Trophoblast cell (in vitro differentiated cells and primary cell): ENCODE data around the gene FGR.

Experiments
- DNase-seq, 2 donors: peaks; one replicate each; pipeline ENCODE4 v3.0.0-alpha.2; 2016
- H2AFZ ChIP-seq: 2 replicates; pipeline ENCODE4 v1.6.1; 2013; ENCODE audit warnings: low read length, moderate library complexity, mild to moderate bottlenecking; ENCODE audit not compliant: insufficient read depth, poor library complexity
- H2AK5ac ChIP-seq: 2 replicates; pipeline ENCODE4 v1.6.1; 2013; ENCODE audit warnings: mild to moderate bottlenecking, low read length
- H2BK120ac ChIP-seq: 2 replicates; pipeline ENCODE4 v1.6.1; 2013; ENCODE audit warnings: low read length, mild to moderate bottlenecking, moderate library complexity; ENCODE audit not compliant: insufficient read depth, poor library complexity
- H2BK12ac ChIP-seq: 2 replicates; pipeline ENCODE4 v1.6.1; 2013; ENCODE audit warnings: mild to moderate bottlenecking, low read length, moderate library complexity
- H2BK5ac ChIP-seq: 2 replicates; pipeline ENCODE4 v1.6.1; 2013; ENCODE audit warnings: low read length, low read depth, moderate library complexity, mild to moderate bottlenecking; ENCODE audit not compliant: poor library complexity
- H3K14ac ChIP-seq: 2 replicates; pipeline ENCODE4 v1.6.1; 2013; ENCODE audit warnings: mild to moderate bottlenecking, low read length
- H3K18ac ChIP-seq: 2 replicates; pipeline ENCODE4 v1.6.1; 2013; ENCODE audit warnings: mild to moderate bottlenecking, low read length
- H3K23ac ChIP-seq: 2 replicates; pipeline ENCODE4 v1.6.1; 2013; ENCODE audit warnings: low read length
- H3K27ac ChIP-seq: 2 replicates; pipeline ENCODE4 v1.5.1; 2013; ENCODE audit warnings: low read depth, mild to moderate bottlenecking, inconsistent platforms, low read length, moderate library complexity
- H3K27me3 ChIP-seq: 2 replicates; pipeline ENCODE4 v1.6.1; 2013; ENCODE audit warnings: inconsistent platforms, mild to moderate bottlenecking, low read length, moderate library complexity; ENCODE audit not compliant: insufficient read depth
- H3K36me3 ChIP-seq, 2 experiments: 1 replicate in 1 of 2; 2 replicates in 1 of 2; pipeline ENCODE4 v1.6.1; 2013; ENCODE audit warnings: low read length in 2 of 2, mild to moderate bottlenecking in 2 of 2, moderate library complexity in 1 of 2; ENCODE audit not compliant: insufficient read depth in 2 of 2, control insufficient read depth in 1 of 2
- H3K4ac ChIP-seq: 2 replicates; pipeline ENCODE4 v1.6.1; 2013; ENCODE audit warnings: low read depth, mild to moderate bottlenecking, low read length, moderate library complexity
- H3K4me1 ChIP-seq, 2 experiments: 1 replicate in 1 of 2; 2 replicates in 1 of 2; pipeline ENCODE4 v1.6.1; 2013; ENCODE audit warnings: low read length in 2 of 2, mild to moderate bottlenecking in 2 of 2, moderate library complexity in 1 of 2; ENCODE audit not compliant: insufficient read depth in 2 of 2, control insufficient read depth in 1 of 2
- H3K4me2 ChIP-seq: 2 replicates; pipeline ENCODE4 v1.6.1; 2013; ENCODE audit warnings: inconsistent platforms, mild to moderate bottlenecking, low read length, moderate library complexity
- H3K4me3 ChIP-seq: 2 replicates; pipeline ENCODE4 v1.5.1; 2013; ENCODE audit warnings: mild to moderate bottlenecking, low read depth, low read length, inconsistent platforms
- H3K79me1 ChIP-seq: one replicate; pipeline ENCODE4 v1.6.1; 2013; ENCODE audit warnings: low read length
- H3K79me2 ChIP-seq: 2 replicates; pipeline ENCODE4 v1.6.1; 2013; ENCODE audit warnings: low read length, mild to moderate bottlenecking; ENCODE audit not compliant: control insufficient read depth, insufficient read depth, poor library complexity
- H3K9ac ChIP-seq: 2 replicates; pipeline ENCODE4 v1.6.1; 2013; ENCODE audit warnings: mild to moderate bottlenecking, low read length
- H3K9me3 ChIP-seq: 2 replicates; pipeline ENCODE4 v1.6.1; 2013; ENCODE audit warnings: low read depth, mild to moderate bottlenecking, control low read depth, inconsistent platforms, low read length; ENCODE audit not compliant: insufficient read depth
- H4K12ac ChIP-seq: 2 replicates; pipeline ENCODE4 v1.6.1; 2013; ENCODE audit warnings: low read depth, mild to moderate bottlenecking, low read length, moderate library complexity
- H4K8ac ChIP-seq: 2 replicates; pipeline ENCODE4 v1.6.1; 2013; ENCODE audit warnings: low read depth, mild to moderate bottlenecking, low read length, moderate library complexity
- H4K91ac ChIP-seq: one replicate; pipeline ENCODE4 v1.6.1; 2013; ENCODE audit warnings: low read depth, mild to moderate bottlenecking, low read length, moderate library complexity
- WGBS: extraction: QIAGEN DNeasy Blood & Tissue Kit; methylation state at CpG from one replicate; pipeline ENCODE4 v1.1.7; 2013; ENCODE audit warnings: missing lambda C conversion rate; ENCODE audit not compliant: insufficient read length, insufficient coverage; ENCODE audit errors: extremely low coverage; 5-methylcytosine and 5-hydroxymethylcytosine counted together

Gene FGR

GRCh38 chr1:27648602-27649305, 13.8 kb upstream of the FGR start:
- no peak overlapping the region for H4K91ac ChIP-seq
- H3K9me3 ChIP-seq: no peaks in the 10 kb centered on the region
- no peak overlapping the region for H3K27ac ChIP-seq
- H3K36me3 ChIP-seq: no peaks in the 10 kb centered on the region
- no peak overlapping the region for H3K14ac ChIP-seq
- no peak overlapping the region for H3K4me3 ChIP-seq
- H2AFZ ChIP-seq: no peak overlapping the region
- no peak overlapping the region for H2BK5ac ChIP-seq
- no peaks in the 10 kb centered on the region for H3K79me2 ChIP-seq
- H4K8ac ChIP-seq: no peak overlapping the region
- H3K23ac ChIP-seq: no peak overlapping the region
- no peak overlapping the region for H3K4ac ChIP-seq
- H2BK120ac ChIP-seq: no peak overlapping the region
- no peaks in the 10 kb centered on the region for H3K27me3 ChIP-seq
- no peak overlapping the region for H3K18ac ChIP-seq
- no peak overlapping the region for H2BK12ac ChIP-seq
- H4K12ac ChIP-seq: no peak overlapping the region
- no peak for DNase-seq
- no peak overlapping the region for H3K9ac ChIP-seq
- no peak overlapping the region for H2AK5ac ChIP-seq
- H3K4me2 ChIP-seq: no peak overlapping the region
- WGBS: no CpG with 5 or more reads among the region's 6 CpGs
- H3K4me1 ChIP-seq: peaks cover 5 to 9% of the 10 kb centered on the region in 2 experiments
- no peaks in the 10 kb centered on the region for H3K79me1 ChIP-seq

- H2BK5ac ChIP-seq: no peak overlapping the region
- DNase-seq: no peak
- no CpG with 5 or more reads among the region's 5 CpGs for WGBS
- no peaks in the 10 kb centered on the region for H3K9me3 ChIP-seq
- H3K79me1 ChIP-seq: no peaks in the 10 kb centered on the region
- H3K36me3 ChIP-seq: no peaks in the 10 kb centered on the region
- H3K4me1 ChIP-seq: peaks cover 5 to 9% of the 10 kb centered on the region in 2 experiments
- H3K27me3 ChIP-seq: no peaks in the 10 kb centered on the region
- H2BK12ac ChIP-seq: no peak overlapping the region
- no peak overlapping the region for H2AFZ ChIP-seq
- H3K4me3 ChIP-seq: no peak overlapping the region
- no peak overlapping the region for H2AK5ac ChIP-seq
- no peak overlapping the region for H4K12ac ChIP-seq
- H3K9ac ChIP-seq: no peak overlapping the region
- no peak overlapping the region for H3K23ac ChIP-seq
- no peak overlapping the region for H3K4ac ChIP-seq
- no peak overlapping the region for H3K14ac ChIP-seq
- H3K18ac ChIP-seq: no peak overlapping the region
- no peak overlapping the region for H3K27ac ChIP-seq
- no peak overlapping the region for H4K91ac ChIP-seq
- no peaks in the 10 kb centered on the region for H3K79me2 ChIP-seq
- H4K8ac ChIP-seq: no peak overlapping the region
- H3K4me2 ChIP-seq: no peak overlapping the region
- no peak overlapping the region for H2BK120ac ChIP-seq
These were observed 12.3 kb upstream of the FGR start for GRCh38 chr1:27647328-27647727.

- WGBS: no CpG with 5 or more reads among the region's 8 CpGs
- peaks cover 5 to 9% of the 10 kb centered on the region in 2 experiments for H3K4me1 ChIP-seq
These were observed 11.7 kb upstream of the FGR start for GRCh38 chr1:27646676-27647075.

GRCh38 chr1:27645071-27645415, 10.1 kb upstream of the FGR start:
- Histone ChIP-seq H3K14ac (no peak overlapping the region), H3K27me3 (no peaks in the 10 kb centered on the region), H3K79me2 (no peaks in the 10 kb centered on the region), H3K4ac (no peak overlapping the region), H2AFZ (no peak overlapping the region), H2BK12ac (no peak overlapping the region), H4K91ac (no peak overlapping the region), H3K27ac (no peak overlapping the region), H3K9me3 (no peaks in the 10 kb centered on the region), H4K8ac (no peak overlapping the region), H2BK120ac (no peak overlapping the region), H3K9ac (no peak overlapping the region), H3K4me2 (no peak overlapping the region), H3K36me3 (no peaks in the 10 kb centered on the region), H3K18ac (no peak overlapping the region), H2BK5ac (no peak overlapping the region), H3K4me1 (peaks cover 0 to under 1% of the 10 kb centered on the region in 2 experiments), H3K23ac (no peak overlapping the region), H3K4me3 (no peak overlapping the region), H3K79me1 (no peaks in the 10 kb centered on the region), H2AK5ac (no peak overlapping the region), H4K12ac (no peak overlapping the region)
- WGBS: no CpG with 5 or more reads among the region's 4 CpGs
- no peak for DNase-seq

More at GRCh38 chr1:27646676-27647075, 11.7 kb upstream of the FGR start:
- no peak overlapping the region for H4K91ac ChIP-seq
- no peak overlapping the region for H4K12ac ChIP-seq
- no peak overlapping the region for H3K4ac ChIP-seq
- no peak overlapping the region for H3K18ac ChIP-seq
- no peak overlapping the region for H3K14ac ChIP-seq
- no peak overlapping the region for H4K8ac ChIP-seq
- H3K4me3 ChIP-seq: no peak overlapping the region
- no peak overlapping the region for H3K4me2 ChIP-seq
- no peaks in the 10 kb centered on the region for H3K36me3 ChIP-seq
- H2BK120ac ChIP-seq: no peak overlapping the region
- H3K9me3 ChIP-seq: no peaks in the 10 kb centered on the region
- H2AK5ac ChIP-seq: no peak overlapping the region
- H3K27ac ChIP-seq: no peak overlapping the region
- no peaks in the 10 kb centered on the region for H3K79me2 ChIP-seq
- H3K9ac ChIP-seq: no peak overlapping the region
- no peak overlapping the region for H2BK12ac ChIP-seq
- H2BK5ac ChIP-seq: no peak overlapping the region
- H3K79me1 ChIP-seq: no peaks in the 10 kb centered on the region
- no peaks in the 10 kb centered on the region for H3K27me3 ChIP-seq
- no peak overlapping the region for H3K23ac ChIP-seq
- no peak for DNase-seq
- H2AFZ ChIP-seq: no peak overlapping the region
